GM13977 (cell line): ENCODE results near the gene OPRL1.

Source experiments
- DNase-seq: peaks from one replicate; pipeline ENCODE4 v3.0.0; 2012; ENCODE audit warnings: low spot score
- CTCF ChIP-seq: IDR thresholded peaks from 2 replicates; pipeline ENCODE4 v1.5.1; 2012; ENCODE audit warnings: mild to moderate bottlenecking, control low read depth; ENCODE audit not compliant: insufficient read depth; ENCODE audit errors: extremely low read depth, missing control alignments
- in situ Hi-C: fragments of 300-500 bp; cut with MboI; formaldehyde crosslinking; loops from one replicate; pipeline ENCODE4 v1.12.0; 2022; ENCODE audit warnings: low sequenced_read_pairs, low pct_unique_long_range_greater_than_20kb, mixed read lengths, inconsistent platforms; ENCODE audit not compliant: unreplicated experiment

The OPRL1 gene

GRCh38 chr20:64144144-64144912 is 64.4 kb downstream of the OPRL1 start:
- in situ Hi-C loops = no loop called here
- TF ChIP-seq CTCF = no peak
- DNase-seq = no peak

GRCh38 chr20:64145458-64146300 is 65.8 kb downstream of the OPRL1 start:
- no peak for DNase-seq
- in situ Hi-C loops = no loop called here
- TF ChIP-seq CTCF = no peak

DNA sequence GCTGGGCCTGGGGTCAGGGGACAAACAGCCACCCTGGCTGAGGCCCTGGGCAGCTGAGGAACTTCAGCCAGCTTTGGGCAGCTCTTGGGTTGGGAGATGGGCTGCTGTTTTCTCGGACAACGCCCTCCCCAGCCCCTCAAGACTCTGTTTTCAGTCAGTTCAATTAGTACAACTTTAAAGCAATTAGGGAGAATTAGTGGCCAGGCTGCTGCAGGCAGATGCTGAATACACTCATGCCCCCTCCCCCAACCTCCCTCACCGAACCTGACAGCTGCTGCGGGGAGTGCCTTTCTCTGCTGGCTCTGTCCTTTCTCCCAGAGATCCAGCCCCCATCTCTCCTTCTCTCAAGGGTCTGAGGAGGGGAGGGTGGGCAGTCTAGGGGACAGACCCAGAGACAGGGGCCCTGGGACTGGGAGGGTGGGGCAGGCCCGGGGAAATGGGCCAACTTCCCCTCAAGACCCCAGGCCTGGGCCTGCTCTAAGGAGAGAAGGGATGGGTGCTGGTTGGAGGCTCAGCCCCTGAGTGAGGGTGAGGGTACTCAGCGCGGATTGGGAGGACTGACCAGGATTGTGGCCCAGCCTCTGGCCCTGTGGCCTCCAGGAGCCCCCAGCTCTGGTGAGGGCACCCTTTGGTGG is 66.5 kb downstream of the OPRL1 start:
- no peak for TF ChIP-seq CTCF
- in situ Hi-C loops = no loop called here
- DNase-seq = no peak

GRCh38 chr20:64146936-64147477 is 67.1 kb downstream of the OPRL1 start:
- TF ChIP-seq CTCF = no peak
- no peak for DNase-seq
- in situ Hi-C loops = no loop called here

DNA sequence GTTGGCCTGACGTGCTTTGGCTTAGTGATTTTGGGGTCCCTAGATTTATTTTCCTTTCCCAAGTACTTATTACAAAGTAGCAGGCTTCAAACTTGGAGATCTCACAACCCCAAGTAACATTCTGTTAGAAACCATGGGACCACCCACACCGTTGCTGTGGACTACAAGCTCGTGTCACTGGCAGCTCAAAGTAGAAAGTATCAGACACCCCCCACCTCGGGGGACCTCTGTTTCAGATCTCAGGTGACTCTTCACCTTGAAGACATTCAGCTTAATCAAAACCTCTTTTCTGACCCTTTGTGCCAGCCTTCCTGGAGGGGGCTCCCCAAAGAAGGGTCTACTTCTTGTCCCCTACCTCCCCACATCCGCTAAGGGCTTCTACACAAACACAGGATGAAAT is 68.7 kb downstream of the OPRL1 start:
- in situ Hi-C loops = no loop called here
- no peak for TF ChIP-seq CTCF
- no peak for DNase-seq

DNA sequence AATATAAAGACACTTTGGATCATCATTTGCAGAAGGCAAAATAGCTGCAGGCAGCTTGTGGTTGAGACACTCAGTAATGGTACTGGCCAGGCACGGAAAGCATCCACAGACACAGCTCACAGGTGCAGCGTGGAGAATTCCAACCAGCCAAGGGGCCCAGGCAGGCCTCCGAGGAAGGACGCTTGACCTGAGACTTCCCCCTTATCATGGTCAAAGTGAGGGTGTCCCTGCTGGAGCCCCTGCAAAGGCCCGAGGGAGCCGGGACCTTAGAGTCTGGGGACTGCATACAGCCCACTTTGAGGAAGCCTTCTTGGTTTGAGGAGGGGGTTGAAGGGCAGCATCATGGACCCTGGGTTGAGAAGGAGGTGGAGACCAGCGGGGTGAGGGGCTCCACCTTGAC is 69.3 kb downstream of the OPRL1 start:
- DNase-seq = no peak
- TF ChIP-seq CTCF = no peak
- in situ Hi-C loops = no loop called here
